CD1c-positive myeloid dendritic cell (primary cell): ENCODE results near the gene NDUFAF5.
A peak's percentile ranks its signal among the peaks of the same experiment; 100 is the strongest.

Experiments
- DNase-seq: peaks from one replicate; pipeline ENCODE4 v3.0.0-alpha.2; 2016; ENCODE audit errors: extremely low spot score

Gene NDUFAF5

DNA sequence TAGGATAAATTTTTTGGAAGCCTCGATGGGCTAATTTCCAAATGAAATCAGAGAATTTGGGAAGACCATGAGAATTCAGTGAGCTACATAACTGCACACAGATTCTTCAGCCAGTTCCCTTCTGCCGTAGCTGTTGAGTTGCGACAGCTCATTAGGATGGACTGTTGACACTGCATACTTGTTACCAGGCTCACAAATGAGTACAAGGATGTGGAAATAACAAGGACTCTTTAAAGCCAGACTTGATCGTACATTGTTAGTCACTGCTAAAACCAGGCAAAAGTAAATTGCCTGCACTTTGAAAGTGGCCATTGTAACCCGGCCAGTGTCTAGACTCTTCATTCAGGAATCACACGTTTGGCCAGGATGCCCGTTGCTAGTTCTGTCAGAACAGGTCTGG lies 37.0 kb downstream of the NDUFAF5 start:
- DNase-seq = no peak

GRCh38 chr20:13822459-13822858 lies 37.6 kb downstream of the NDUFAF5 start:
- no peak for DNase-seq

- DNase-seq = no peak
Measured at GRCh38 chr20:13824459-13824858, 39.6 kb downstream of the NDUFAF5 start.

DNA sequence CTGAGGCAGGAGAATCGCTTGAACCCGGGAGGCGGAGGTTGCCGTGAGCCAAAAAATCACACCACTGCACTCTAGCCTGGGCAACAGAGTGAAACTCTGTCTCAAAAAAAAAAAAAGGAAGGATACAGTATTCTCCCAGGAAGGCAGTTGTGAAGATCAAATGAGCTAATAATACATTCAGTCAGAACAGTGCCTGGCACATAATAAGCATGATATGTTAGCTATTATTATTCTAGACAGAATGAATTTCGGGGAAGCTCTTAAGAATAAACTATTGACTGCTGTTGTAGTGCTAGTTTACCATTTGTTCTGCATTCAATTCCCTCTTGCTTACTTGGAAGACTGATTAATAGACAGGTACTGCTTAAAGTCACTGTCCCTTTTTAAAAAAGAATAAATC lies 40.6 kb downstream of the NDUFAF5 start:
- no peak for DNase-seq

GRCh38 chr20:13831476-13831875 lies 46.6 kb downstream of the NDUFAF5 start:
- DNase-seq = no peak

DNA sequence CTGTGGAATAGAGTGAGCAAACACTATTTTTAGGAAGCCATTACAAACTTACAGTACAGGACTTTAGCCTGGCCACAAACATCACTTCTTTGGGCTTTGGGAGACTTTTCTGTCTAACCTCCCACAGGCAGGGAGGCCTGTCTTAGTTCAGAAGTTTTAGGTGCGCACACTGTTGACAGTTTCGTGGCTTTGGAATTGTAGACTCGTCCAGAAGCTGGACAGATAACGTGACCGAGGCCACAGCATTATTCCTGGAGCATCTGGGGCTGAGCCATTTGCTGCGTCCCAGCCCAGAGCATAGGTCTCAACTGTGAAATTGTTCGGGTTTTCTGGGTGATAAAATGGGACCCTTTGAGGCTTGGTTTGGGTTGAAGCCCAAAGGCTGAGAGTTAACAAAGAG lies 53.8 kb downstream of the NDUFAF5 start:
- no peak for DNase-seq

DNA sequence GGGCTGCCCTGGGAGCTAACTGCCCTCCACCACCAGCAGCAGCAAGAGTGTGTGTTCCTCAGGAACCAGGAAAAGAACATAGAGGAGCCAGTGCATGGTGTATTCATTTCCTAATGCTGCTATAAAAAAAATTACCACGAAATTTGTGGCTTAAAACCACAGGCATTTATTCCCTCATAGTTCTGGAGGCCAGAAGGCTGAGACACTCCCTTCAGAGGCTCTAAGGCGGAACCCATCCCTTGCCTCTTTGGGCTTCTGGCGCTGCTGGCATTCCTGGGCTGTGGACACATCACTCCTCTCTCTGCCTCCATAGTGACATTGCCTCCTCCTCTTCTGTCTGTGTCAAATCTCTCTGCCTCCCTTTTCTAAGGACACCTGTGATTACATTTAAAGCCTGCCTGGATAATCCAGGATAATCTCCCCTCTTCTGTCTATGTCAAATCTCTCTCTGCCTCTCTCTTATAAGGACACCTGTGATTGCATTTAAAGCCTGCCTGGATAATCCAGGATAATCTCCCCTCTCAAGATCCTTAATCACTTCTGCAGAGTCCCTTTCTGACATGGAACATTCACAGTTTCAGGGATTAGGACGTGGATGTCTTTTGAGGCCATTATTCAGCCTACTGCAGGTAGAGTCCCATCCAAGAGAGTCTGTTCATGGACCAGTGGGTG lies 54.7 kb downstream of the NDUFAF5 start:
- DNase-seq = no peak

- no peak for DNase-seq
Measured at GRCh38 chr20:13840093-13840465, 55.3 kb downstream of the NDUFAF5 start.

- no peak for DNase-seq
Measured at GRCh38 chr20:13841206-13841605, 56.4 kb downstream of the NDUFAF5 start.

GRCh38 chr20:13844296-13844695 lies 59.5 kb downstream of the NDUFAF5 start:
- no peak for DNase-seq

GRCh38 chr20:13851279-13851678 lies 66.5 kb downstream of the NDUFAF5 start:
- DNase-seq = no peak

- no peak for DNase-seq
Measured at GRCh38 chr20:13852306-13852705, 67.5 kb downstream of the NDUFAF5 start.

DNA sequence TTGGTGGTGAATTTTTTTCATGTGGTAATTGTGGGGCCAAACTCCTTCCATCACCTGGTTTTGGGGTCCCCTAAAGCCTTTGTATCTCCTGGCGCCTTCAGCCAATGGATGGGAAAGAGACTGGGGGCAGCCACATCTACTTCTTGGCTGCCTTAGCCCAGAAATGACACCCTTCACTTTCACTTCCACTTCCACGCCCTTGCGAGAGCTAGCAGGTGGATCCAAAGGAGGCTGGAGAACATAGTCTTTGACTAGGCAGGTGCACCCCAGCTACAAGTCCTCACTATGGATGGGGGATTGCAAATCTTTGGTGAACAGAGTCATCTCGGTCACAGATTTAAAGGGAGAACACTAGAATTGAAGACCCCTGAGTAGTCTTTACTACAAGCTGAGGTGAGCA lies 70.8 kb downstream of the NDUFAF5 start:
- no peak for DNase-seq

- DNase-seq = no peak
Measured at GRCh38 chr20:13856354-13856753, 71.5 kb downstream of the NDUFAF5 start.

DNA sequence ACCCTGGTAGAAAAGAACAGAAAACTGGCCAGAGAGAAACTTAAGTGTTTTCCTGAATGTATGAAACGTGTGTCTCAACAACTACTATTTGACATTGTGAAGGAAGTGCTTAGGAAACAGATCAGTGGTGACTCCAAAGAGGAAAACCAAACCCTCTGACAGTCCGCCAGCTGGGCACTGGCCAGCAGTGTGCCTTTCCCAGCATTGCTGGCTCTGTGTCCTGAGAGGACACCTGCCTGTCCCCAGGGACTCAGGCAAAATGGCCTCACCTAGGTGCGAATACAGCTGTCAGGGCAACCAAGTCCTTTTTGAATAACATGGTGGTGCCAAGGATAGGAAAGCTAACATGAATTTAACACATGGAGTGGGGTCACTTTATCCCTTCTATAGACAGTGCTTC lies 72.5 kb downstream of the NDUFAF5 start:
- DNase-seq = no peak

- no peak for DNase-seq
Measured at GRCh38 chr20:13857961-13858360, 73.1 kb downstream of the NDUFAF5 start.

DNA sequence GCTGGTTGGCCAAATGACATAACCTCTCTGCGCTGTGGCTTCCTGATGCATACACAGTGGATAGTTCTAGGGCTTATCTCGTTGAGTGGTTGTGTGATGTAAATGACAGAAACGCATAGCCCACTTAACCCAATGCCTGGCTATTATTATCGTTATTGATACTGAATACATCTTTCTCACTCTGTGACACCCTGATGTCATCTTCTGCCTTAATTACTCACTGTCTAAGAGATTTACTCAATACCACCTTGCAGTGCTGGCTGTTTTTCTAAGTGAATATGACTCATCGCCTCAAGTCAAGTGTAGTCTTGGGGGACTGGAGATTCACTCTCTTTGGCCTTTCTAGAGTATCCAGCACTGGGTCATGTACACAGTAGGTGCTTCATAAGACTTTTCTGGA lies 73.6 kb downstream of the NDUFAF5 start:
- no peak for DNase-seq

- DNase-seq = no peak
Measured at GRCh38 chr20:13858871-13859270, 74.0 kb downstream of the NDUFAF5 start.

- peak; percentile 22 for DNase-seq
Measured at GRCh38 chr20:13862245-13862644, 77.4 kb downstream of the NDUFAF5 start.

- DNase-seq = no peak
Measured at GRCh38 chr20:13863244-13863643, 78.4 kb downstream of the NDUFAF5 start.

- no peak for DNase-seq
Measured at GRCh38 chr20:13865156-13865555, 80.3 kb downstream of the NDUFAF5 start.

- DNase-seq = no peak
Measured at GRCh38 chr20:13865791-13866351, 81.0 kb downstream of the NDUFAF5 start.

GRCh38 chr20:13868331-13868730 lies 83.5 kb downstream of the NDUFAF5 start:
- DNase-seq = peak; percentile 55

GRCh38 chr20:13870170-13870748 lies 85.4 kb downstream of the NDUFAF5 start:
- peak; percentile 28 for DNase-seq
